Muscle layer of duodenum (tissue), 2 donors: ENCODE results near the gene MB21D2.

Experiments
- H3K27ac ChIP-seq: one replicate; pipeline ENCODE4 v1.7.0; 2013; ENCODE audit warnings: mild to moderate bottlenecking, low read length
- H3K27me3 ChIP-seq: one replicate; pipeline ENCODE4 v1.7.0; 2013; ENCODE audit warnings: low read depth, mild to moderate bottlenecking, control low read depth, low read length
- H3K36me3 ChIP-seq, 2 donors: one replicate each; pipeline ENCODE4 v1.7.0; 2013; ENCODE audit warnings: low read length in 2 of 2, control low read depth in 1 of 2, mild to moderate bottlenecking in 1 of 2; ENCODE audit not compliant: insufficient read depth in 2 of 2, control insufficient read depth in 1 of 2
- H3K4me1 ChIP-seq, 2 donors: one replicate each; pipeline ENCODE4 v1.7.0; 2013; ENCODE audit warnings: low read length in 2 of 2, mild to moderate bottlenecking in 2 of 2, control low read depth in 1 of 2, moderate library complexity in 1 of 2; ENCODE audit not compliant: insufficient read depth in 2 of 2, control insufficient read depth in 1 of 2
- H3K4me3 ChIP-seq, 2 donors: one replicate each; pipeline ENCODE4 v1.7.0; 2013; ENCODE audit warnings: low read length in 2 of 2, low read depth in 1 of 2, mild to moderate bottlenecking in 1 of 2
- H3K9me3 ChIP-seq, 2 donors: one replicate each; pipeline ENCODE4 v1.7.0; 2013; ENCODE audit warnings: low read length in 2 of 2, control low read depth in 1 of 2, mild to moderate bottlenecking in 1 of 2; ENCODE audit not compliant: control insufficient read depth in 1 of 2
- donor health status: healthy.

MB21D2 gene

GRCh38 chr3:192875971-192876565 lies 41.6 kb downstream of the MB21D2 start:
- Histone ChIP-seq H3K27me3 (no peaks in the 10 kb centered on the region), H3K4me3 (no peak overlapping the region), H3K27ac (no peak overlapping the region), H3K4me1 (no peaks in the 10 kb centered on the region), H3K9me3 (no peaks in the 10 kb centered on the region), H3K36me3 (no peaks in the 10 kb centered on the region)

GRCh38 chr3:192870822-192871221 lies 46.8 kb downstream of the MB21D2 start:
- Histone ChIP-seq H3K4me1 (peaks cover 0 to 6% of the 10 kb centered on the region in 2 donors), H3K36me3 (no peaks in the 10 kb centered on the region), H3K27ac (no peak overlapping the region), H3K27me3 (no peaks in the 10 kb centered on the region), H3K4me3 (no peak overlapping the region), H3K9me3 (no peaks in the 10 kb centered on the region)

GRCh38 chr3:192869131-192870031 lies 48.3 kb downstream of the MB21D2 start:
- Histone ChIP-seq H3K4me3 (no peak overlapping the region), H3K27ac (no peak overlapping the region), H3K36me3 (no peaks in the 10 kb centered on the region), H3K9me3 (no peaks in the 10 kb centered on the region), H3K27me3 (no peaks in the 10 kb centered on the region), H3K4me1 (peaks cover 0 to 6% of the 10 kb centered on the region in 2 donors)

GRCh38 chr3:192867645-192868044 lies 50.0 kb downstream of the MB21D2 start:
- no peaks in the 10 kb centered on the region for H3K36me3 ChIP-seq
- no peaks in the 10 kb centered on the region for H3K27me3 ChIP-seq
- peaks cover 0 to 6% of the 10 kb centered on the region in 2 donors for H3K4me1 ChIP-seq
- H3K9me3 ChIP-seq, result no peaks in the 10 kb centered on the region
- H3K27ac ChIP-seq, result no peak overlapping the region
- no peak overlapping the region for H3K4me3 ChIP-seq

GRCh38 chr3:192866804-192867203 lies 50.9 kb downstream of the MB21D2 start:
- Histone ChIP-seq H3K27ac (no peak overlapping the region), H3K9me3 (no peaks in the 10 kb centered on the region), H3K36me3 (no peaks in the 10 kb centered on the region), H3K27me3 (no peaks in the 10 kb centered on the region), H3K4me3 (no peak overlapping the region), H3K4me1 (peaks cover 0 to 6% of the 10 kb centered on the region in 2 donors)

- H3K9me3 ChIP-seq, result no peaks in the 10 kb centered on the region
- no peak overlapping the region for H3K27ac ChIP-seq
- no peaks in the 10 kb centered on the region for H3K27me3 ChIP-seq
- no peak overlapping the region for H3K4me3 ChIP-seq
- peaks cover 0 to 6% of the 10 kb centered on the region in 2 donors for H3K4me1 ChIP-seq
- H3K36me3 ChIP-seq, result no peaks in the 10 kb centered on the region
Observed at GRCh38 chr3:192864941-192865340, 52.7 kb downstream of the MB21D2 start.

- H3K9me3 ChIP-seq, result no peaks in the 10 kb centered on the region
- H3K4me3 ChIP-seq, result no peak overlapping the region
- H3K27ac ChIP-seq, result no peak overlapping the region
- H3K36me3 ChIP-seq, result no peaks in the 10 kb centered on the region
- H3K27me3 ChIP-seq, result no peaks in the 10 kb centered on the region
- peaks cover 0 to 6% of the 10 kb centered on the region in 2 donors for H3K4me1 ChIP-seq
Observed at GRCh38 chr3:192863091-192863420, 54.6 kb downstream of the MB21D2 start.

GRCh38 chr3:192862408-192863090 lies 55.1 kb downstream of the MB21D2 start:
- no peaks in the 10 kb centered on the region for H3K36me3 ChIP-seq
- peaks cover 0 to 6% of the 10 kb centered on the region in 2 donors for H3K4me1 ChIP-seq
- no peaks in the 10 kb centered on the region for H3K9me3 ChIP-seq
- H3K4me3 ChIP-seq, result no peak overlapping the region
- no peaks in the 10 kb centered on the region for H3K27me3 ChIP-seq
- H3K27ac ChIP-seq, result no peak overlapping the region

GRCh38 chr3:192861972-192862371 lies 55.7 kb downstream of the MB21D2 start:
- peaks cover 0 to 6% of the 10 kb centered on the region in 2 donors for H3K4me1 ChIP-seq
- H3K27me3 ChIP-seq, result no peaks in the 10 kb centered on the region
- H3K36me3 ChIP-seq, result no peaks in the 10 kb centered on the region
- H3K4me3 ChIP-seq, result no peak overlapping the region
- no peak overlapping the region for H3K27ac ChIP-seq
- H3K9me3 ChIP-seq, result no peaks in the 10 kb centered on the region

GRCh38 chr3:192860454-192860853 lies 57.2 kb downstream of the MB21D2 start:
- H3K4me1 ChIP-seq, result peaks cover 0 to 6% of the 10 kb centered on the region in 2 donors
- no peaks in the 10 kb centered on the region for H3K9me3 ChIP-seq
- H3K27ac ChIP-seq, result no peak overlapping the region

GRCh38 chr3:192858849-192859585 lies 58.6 kb downstream of the MB21D2 start:
- Histone ChIP-seq H3K27ac (no peak overlapping the region), H3K4me3 (no peak overlapping the region), H3K4me1 (peaks cover 0 to 6% of the 10 kb centered on the region in 2 donors), H3K27me3 (no peaks in the 10 kb centered on the region), H3K9me3 (no peaks in the 10 kb centered on the region), H3K36me3 (no peaks in the 10 kb centered on the region)

More at GRCh38 chr3:192860454-192860853, 57.2 kb downstream of the MB21D2 start:
- Histone ChIP-seq H3K27me3 (no peaks in the 10 kb centered on the region), H3K36me3 (no peaks in the 10 kb centered on the region), H3K4me3 (no peak overlapping the region)
